HL-60/S4 (cell line): ENCODE data around the gene TWIST2.

Experiments used
- in situ Hi-C: fragments of 300-500 bp; cut with MboI; formaldehyde crosslinking; loops from 2 replicates; pipeline ENCODE4 v1.14.3; 2022; ENCODE audit warnings: low sequenced_read_pairs

The TWIST2 gene

DNA sequence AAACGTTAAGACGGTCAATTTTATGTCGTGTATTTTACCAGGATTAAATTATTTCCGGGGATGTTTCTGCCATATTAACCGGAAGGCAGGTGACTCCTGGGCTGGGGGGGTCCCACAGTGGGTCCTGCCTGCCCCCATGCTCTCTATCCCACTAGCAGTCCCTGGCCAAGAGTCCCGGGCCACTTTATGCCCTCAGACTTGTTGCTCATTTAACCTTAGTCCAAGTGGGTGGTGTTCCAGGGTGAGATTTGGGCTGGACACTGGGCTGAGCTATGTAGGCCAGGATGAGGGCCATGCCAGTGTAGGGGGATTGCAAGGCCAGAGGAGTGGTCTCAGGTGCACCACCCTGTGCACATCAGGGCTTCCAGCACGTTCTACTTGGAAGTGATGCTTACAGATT is 24.1 kb downstream of the TWIST2 start:
- in situ Hi-C loops, result no loop called here

DNA sequence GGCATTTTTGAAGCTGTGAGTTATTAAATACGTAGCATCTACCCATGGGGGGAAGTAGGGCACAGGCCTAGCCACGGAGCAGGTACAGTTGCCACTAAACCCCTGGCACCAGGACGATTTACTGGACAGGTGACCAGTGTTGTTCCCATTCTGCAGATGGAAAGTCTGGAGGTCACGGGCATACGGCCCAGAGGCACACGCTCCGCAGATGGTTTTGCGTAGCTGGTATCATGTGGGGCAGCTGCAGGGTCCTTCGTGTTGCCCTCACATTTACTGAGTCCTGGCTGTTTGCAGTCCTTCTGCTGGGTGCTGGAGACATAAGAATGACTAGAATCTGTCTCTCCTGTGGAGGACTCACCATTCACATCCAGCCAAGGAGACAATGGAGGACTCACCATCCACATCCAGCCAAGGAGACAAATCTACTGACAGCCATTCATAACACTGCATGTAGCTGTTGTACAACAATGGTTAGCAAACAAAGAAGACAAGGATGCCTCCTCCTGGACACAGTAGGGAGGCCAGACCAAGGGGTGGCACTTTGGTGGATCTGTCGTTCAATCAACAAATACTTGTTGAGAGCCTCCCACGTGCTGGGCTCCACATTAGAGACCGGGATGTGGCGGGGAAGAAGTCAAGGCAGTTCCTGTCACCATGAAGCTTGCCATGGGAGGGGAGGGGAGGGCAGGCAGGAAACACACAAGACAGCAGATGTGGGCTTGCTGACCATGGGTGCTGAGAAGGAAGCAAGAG is 24.9 kb downstream of the TWIST2 start:
- in situ Hi-C loops, result no loop called here

DNA sequence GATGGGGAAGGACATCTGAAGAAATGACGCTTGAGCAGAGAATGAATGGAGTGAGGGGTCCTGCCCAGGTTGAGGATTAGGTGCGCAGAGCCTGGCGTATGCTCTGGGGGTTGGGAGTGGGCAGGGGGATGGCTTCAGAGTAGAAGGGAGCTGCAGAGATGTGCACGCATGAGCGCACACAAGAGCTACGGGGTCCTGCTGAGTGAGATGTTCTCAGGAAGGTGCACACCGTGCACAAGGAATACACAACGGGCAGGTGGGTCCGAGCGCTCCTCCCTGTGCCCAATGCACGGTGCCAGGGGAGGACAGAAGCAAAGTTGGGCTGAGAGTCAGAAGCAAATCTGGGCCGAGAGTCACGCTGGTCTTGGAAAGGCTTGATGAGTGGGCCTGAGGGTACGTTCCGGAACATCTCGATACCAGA is 25.5 kb downstream of the TWIST2 start:
- in situ Hi-C loops, result no loop called here

DNA sequence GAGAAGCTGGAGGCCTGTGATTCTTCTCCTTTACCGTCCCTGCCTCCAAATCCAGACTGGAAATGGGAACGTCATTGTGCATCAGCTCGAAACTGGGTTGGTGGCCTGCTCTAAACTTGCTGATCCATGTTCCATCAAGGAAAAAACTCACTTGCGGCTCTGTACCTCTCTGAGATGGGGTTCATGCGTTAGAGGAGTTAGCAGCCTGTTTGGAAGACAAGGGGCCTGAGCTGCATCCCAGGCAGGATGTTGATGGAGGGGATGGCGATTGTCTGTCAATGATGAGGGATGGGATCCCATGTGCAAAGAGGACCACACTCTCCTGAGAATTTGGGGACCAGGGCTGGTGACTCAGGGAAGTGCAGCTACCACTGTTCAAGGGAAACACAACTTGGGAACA is 26.0 kb downstream of the TWIST2 start:
- in situ Hi-C loops, result no loop called here

DNA sequence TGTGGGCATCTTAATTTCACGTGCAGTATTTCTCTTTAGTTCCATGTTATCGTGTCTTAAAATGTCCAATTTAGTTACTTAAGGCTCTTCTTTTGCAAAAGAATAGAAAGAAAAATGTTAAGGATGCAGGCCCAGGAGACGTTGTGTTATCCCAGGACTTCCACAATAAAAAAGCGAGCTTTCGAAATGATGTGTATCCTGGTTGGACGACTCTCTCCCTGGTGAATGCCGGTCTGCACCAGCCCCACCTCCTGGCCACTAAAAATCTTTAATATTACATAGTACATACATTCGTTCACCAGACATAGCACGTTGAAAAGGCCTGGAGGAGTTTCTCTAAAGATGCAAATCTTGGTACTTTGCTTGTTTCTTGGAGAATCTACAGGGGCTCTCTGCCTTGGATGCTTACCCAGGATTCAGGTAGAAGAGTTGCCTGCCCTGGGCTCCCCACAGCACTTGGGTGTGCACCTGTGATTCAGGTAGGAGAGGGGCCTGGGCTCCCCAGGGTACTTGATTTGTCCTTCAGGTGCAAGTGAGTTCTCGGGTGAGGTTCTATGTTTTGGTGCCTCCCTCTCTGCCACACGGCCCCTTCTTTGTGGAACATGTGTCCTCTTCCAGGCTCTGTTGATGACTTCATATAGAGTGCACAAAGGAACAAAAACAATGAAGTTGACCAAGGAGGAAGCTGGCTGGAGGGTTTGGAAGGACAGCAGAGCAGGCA is 26.6 kb downstream of the TWIST2 start:
- in situ Hi-C loops, result no loop called here

DNA sequence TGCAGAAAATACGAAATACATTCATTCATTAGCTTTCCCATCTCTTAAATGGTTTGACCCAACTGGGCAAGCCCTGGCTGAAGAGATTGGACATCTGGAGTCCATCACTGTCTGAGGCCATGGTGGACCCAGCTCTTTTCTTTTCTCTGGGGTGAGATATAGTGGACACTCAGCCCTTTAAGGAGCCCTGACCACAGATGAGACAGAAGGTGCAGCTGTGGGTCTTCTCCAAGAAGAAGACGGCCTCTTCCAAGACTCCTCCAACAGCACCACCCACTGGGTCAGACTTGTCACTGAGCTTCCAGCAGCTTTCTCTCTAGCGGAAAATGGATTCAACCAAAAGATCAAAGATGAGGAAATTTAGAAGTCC is 27.2 kb downstream of the TWIST2 start:
- in situ Hi-C loops, result no loop called here

DNA sequence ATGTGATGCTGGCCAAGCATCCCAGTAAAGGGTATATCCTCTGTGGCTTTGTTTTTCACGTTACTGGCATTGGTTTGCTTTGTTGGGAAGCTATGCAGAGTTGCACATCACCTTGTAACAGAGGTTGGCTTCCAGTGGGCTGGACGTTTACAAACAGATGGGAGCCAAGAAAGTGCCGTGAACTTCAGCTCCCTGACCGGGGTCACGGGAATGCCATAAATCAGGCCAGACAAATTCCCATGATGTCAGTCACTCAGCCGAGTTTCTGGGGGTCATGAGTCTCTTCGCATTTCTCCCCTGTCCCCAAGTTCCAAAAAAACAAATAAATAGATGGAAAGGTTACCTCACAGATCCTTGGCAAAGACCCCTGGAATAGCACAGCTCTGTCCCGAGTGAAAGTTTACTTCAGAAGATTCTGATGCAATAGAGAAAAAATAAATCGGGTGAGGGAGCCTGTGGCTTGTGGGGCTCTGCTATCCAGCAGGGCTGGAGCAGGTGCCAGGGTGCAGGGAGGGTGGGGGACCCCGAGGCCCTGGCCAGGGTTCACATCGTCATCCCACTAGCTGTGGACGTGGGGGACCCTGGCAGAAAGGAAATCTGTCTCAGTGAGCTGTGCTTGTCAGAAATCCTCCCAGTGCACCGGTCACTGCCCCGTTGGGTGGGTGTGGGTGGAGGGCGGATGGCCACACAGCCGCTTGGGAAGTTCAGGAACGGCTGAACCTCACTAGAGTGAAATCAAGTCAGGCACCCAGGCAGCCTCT is 27.8 kb downstream of the TWIST2 start:
- in situ Hi-C loops, result no loop called here

DNA sequence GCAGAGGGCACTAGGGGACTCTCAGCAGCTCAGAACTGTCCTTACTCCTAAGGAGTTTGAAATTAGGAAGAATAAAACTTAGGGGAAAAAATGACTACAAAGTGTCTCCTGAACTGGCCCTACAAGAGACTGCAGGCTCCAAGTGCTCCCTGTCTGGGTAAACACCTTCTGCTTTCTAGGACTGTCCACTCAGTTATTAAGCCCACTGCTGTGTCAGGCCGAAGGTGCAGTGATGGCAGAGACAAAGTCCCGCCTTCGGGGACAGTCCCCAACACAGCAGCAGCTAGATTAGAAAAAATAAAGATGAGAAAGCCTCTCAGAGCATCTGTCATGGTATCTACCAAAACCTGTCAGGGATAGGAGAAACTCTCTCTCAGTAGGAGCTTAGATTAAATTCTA is 28.3 kb downstream of the TWIST2 start:
- in situ Hi-C loops, result no loop called here

DNA sequence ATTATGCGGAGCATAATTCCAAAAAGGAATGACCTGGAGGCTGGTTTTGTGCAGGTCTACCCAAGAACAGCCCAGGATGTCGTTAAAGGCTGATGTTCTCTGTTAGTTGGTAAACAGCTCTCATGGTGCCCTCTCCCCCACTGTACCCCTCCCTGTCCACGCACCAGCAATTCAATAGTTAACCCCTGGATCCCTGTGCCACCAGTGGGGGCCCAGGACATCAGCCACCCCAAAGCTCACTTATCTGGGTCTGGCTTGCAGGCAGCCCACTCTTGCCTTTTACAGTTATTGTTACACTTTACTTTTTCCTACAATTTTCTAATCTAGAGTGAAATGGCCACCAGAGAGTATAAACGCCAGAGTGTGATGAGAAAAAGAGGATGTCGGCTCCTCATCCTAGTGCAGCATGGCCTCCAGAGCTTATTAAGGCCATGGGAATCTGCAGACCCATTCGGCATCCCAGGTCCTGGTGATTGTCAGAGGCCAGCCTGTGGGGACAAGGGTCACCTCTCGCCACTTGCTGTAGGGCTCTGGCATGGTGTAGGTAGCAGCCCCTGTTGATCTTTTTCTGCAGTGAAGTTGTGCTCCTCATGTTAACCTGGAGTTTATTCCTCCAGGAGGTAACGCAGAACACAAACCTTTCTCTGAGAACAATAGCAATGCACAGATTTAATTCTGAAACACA is 30.3 kb downstream of the TWIST2 start:
- in situ Hi-C loops, result no loop called here

DNA sequence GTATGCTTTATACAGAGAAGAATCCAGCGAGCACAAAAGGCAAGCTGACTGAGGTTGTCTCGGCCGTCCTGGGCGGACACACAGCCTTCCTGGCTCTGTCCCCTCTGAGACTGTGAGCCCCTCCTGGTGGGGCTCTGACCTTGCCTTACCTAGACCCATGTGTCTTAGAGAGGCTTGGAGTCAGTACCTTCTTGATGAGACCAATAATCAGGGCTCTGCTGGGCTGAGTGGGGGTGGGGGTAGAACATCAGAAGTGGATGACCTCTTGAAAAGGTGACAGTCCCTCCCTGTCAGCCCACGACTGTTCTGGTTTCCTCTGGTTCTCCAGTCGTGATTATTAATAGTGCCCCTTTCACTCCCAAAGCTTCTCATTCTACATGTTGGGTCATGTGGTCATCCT is 31.2 kb downstream of the TWIST2 start:
- in situ Hi-C loops, result no loop called here

DNA sequence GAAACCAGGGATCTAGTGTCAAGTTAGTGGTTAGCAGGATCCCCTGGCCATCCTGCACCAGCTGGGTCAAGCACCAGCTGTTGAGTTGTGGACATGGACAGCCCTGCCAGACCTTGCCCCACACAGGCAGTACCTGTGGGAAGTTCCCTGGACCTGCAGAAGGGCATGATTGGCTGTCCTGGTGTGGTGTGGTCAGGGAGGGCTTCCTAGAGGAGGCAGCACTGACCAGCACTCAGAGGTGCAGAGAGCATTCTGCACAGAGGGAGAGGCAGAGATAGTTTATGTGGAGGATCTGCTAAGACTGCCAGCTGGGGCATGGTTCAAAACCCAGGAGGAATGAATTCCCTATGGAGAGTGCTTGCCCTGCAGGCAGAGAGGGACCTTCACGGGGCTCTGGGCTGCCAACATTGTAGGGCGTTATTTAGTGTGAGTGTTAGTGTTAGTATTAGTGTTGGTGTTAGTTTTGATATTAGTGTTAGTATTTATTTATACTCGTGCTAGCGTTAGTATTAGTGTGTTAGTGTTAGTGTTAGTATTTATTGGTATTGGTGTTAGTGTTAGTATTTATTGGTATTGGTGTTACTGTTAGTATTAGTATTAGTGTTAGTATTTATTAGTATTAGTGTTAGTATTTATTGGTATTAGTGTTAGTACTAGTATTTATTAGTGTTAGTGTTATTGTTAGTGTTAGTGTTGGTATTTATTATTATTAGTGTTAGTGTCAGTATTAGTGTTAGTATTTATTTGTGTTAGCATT is 31.9 kb downstream of the TWIST2 start:
- in situ Hi-C loops, result no loop called here

DNA sequence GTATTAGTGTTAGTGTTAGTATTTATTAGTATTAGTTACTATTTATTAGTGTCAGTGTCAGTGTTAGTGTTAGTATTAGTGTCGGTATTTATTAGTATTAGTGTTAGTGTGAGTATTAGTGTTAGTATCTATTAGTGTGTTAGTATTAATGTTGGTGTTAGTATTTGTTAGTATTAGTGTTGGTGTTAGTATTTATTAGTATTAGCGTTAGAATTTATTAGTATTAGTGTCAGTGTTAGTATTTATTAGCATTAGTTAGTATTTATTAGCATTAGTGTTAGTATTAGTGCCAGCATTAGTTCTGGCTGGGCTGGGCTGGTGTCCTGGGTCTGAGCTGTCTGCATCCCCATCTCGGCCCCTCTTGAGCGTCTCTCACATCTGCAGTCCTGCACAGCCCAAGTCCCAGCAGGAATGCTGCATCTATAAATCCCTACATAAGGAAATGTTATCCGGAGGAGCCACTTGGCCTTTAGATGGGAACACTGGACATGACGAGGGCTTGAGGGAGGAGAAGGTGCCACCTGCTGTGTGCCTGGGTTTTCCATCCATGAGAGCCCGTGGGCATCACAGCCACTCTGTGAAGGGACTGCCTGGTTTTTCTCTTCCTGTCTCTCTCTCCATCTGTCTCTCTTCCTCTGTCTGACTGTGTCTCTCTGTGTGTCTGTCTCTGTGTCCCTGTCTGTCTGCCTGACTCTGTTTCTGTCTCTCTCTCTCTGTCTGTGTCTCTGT is 33.6 kb downstream of the TWIST2 start:
- in situ Hi-C loops, result no loop called here

DNA sequence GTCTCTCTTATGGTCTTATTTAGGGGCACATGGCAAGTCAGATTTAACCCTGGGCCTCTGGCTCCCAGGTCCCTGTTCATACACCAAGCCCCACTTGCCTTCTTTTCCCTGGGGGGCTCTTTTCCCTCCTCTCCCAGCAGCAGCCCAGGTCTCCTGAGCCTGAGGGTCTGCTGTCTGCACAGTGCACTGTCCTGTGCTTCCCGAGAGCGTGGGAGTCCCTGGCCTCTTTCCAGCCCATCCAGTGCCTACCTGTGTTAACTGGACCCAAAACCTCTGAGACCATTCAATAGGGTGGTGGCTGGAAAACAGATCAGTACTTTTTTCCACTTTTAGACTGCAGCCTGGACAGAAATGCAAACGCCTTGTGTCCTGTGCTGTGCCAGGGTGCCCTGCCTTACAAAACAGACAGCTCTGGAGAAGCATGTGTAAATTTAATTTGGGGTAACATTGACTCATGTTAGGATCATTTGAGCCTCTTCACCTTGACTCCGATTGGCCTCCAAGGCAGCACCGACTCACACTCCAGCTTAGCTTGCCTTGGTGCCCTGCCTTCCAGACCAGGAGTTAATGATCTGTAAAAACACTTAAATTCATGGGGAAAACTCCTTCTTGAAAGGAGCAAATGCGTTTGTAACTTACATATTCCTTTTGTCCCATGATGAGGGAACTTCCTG is 34.3 kb downstream of the TWIST2 start:
- in situ Hi-C loops, result no loop called here

DNA sequence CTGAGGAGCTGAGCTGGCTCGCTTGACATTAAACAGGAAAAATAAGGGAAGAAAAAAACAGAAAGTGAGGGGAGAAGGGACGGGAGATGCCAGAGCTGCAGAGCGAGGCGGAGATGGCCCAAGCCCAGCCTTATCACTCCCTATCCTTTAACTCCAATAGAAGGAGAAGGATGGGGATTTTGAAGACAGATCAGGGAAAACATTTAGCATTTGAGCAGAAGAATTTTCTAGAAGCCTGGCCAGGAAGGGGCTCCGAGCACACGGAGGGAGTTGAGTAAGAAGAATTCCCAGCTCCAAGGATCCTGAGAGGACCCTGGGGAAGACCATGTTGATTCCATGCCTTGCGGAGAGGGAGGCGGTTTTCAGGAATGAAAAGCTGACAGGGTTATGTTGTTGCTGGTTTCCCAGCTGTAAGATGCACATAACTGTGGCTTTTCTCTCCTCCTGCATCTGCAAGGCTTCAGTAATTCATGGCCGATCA is 35.6 kb downstream of the TWIST2 start:
- in situ Hi-C loops, result no loop called here

DNA sequence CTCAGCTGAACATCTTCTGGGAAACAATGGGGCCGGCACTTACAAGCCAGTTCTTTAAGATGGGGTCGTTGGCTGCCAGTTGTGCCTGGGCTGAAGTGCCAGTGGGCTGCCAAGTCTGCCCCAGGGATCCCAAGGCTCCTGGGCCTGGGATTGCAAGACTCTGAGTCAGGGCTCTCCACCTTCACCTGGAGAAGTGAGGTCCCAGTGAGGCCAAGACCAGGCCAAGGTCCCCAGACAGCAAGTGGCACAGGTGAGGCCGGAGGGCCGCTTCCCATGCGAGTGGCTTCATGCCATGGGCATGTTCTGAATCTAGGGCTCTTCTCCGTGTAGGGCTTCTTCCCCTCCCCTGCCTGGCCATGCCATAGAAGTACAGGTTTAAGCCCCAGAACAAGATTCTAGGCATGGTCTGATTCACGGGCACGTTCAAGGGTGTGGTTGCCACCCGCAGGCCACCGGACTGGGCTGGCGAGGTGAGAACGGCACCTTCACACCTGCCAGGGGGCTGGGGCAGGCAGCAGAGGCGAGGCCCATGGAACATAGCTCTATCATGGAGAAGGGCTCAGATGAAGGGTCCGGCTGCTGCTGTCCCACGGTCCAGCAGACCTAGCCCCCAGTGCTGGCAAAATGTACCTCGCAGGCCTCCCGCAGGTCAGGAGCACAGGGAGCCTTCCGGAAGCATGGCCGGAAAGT is 36.4 kb downstream of the TWIST2 start:
- in situ Hi-C loops, result no loop called here

DNA sequence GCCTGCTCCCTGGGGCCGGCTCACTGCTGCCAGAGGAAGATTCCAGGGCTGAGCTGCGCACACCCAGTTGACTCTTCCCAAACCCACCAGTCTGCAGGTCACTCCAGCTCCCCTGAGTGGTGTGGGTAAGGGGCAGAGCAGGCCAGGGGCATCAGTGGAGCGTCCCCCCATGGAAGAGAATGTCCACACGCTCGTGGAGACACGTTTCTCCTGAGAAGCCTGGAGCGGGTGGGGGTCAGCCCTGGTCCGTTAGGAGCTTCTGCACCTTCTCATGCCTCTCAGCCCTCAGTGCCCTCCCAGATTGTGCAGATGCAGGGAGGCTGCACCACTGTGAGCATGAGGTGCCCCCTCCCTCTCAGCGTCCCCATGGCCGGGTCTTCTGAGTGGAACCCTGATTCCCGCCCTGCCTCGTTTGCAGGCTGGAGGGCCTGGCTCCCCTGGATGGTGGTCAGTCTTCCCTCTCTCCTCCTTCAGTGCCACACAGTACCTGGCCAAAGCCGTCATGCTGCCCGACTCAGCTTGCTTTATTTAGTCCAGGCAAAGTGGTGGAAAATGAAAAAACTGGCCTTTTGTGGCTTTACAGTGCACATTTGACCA is 37.0 kb downstream of the TWIST2 start:
- in situ Hi-C loops, result no loop called here

DNA sequence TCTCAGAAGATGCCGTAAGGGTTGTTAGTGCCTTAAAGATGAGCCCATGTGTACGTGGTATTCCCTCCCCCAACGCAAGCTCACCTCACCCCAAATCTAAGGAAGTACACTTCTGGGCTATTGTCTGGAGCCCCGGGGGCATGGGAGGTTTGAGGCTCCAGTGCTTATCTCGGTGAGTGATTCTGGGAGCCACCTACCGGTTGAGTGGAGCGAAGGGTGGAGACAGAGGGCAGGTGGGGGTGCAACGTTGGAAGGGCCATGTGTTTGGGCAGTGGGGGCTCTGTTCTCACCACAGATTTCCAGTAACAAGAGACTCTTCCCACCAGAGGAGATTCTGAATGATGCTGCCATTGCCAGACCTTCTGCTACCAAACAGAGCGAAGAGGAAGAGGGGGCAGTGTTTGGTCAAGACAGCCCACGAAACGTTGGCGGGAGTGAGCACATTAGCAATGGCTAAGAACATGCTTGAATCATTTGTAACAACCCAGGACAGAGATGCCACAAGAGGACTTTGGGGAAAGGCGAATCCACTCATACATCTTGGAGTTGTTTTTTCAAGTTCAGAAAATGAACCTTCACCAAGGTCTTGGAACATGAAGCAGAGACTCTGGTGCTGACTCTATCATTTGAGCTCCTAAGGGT is 38.7 kb downstream of the TWIST2 start:
- in situ Hi-C loops, result no loop called here

DNA sequence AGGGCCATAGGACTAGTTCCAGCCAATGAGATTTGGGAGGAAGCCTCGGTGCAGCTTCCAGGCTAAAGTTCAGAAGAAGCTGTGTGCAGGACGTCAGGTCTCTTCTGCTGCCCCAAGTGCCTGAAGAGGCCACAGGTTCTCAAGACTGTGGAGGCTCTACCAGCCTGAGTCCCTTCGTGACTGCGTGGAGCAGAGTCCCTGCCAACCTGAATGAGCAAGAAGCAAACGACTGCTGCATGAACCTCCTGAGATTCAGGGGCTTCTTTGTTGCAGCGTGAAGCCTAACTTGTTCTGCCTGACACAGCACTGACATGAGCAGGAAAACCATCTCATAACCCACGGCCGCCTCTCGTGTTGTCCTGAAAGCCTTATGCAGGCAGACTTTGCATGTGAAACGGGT is 39.7 kb downstream of the TWIST2 start:
- in situ Hi-C loops, result no loop called here
